SK-N-MC (cell line): ENCODE data around the gene ATCAY.

Experiments
- EZH2 ChIP-seq: fragments of 200-600 bp; sonication (generic); IDR thresholded peaks from one replicate; pipeline ENCODE4 v1.6.1; 2017; ENCODE audit warnings: antibody characterized with exemption
- FOXP2 ChIP-seq: optimal IDR thresholded peaks from 2 replicates; pipeline ENCODE3; 2011; ENCODE audit warnings: mild to moderate bottlenecking, moderate library complexity; ENCODE audit not compliant: insufficient read depth; ENCODE audit errors: extremely low read length, control extremely low read depth

DNA sequence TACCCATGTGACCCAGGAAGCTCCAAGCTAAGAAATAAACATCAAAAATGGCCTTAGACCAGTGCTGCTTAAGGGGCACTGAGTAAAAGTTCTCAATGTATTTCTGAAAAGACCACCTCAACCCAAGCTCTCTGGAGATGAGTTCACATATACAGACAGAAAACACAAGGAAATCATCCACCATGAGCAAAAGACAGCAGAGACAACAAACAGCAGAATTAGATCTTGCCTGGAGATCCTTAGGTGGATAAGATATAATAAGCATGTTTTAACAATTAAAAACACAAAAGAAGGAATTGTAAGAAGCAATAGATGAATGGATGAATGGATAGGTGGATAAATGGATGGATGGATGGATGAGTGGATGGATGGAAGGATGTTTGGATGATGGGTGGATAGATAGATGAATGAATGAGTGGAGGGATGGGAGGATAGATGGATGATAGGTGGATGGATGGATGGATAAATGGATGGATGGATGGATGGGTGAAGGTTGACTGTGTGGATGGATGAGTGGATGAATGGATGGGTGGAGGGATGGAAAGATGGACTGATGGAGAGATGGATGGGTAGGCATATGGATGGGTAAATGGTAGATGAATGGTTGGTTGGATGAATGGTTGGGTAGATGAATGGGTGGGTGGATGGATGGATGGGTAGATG is 42.7 kb downstream of the ATCAY start:
- no peak for TF ChIP-seq FOXP2
- no peak for TF ChIP-seq EZH2
